Fibroblast of skin of left biceps (primary cell): ENCODE measurements around the gene MON1A.

Source experiments
- DNase-seq, 2 experiments: peaks; one replicate each; pipeline ENCODE4 v3.0.0-alpha.2; 2013; ENCODE audit warnings: low read depth in 2 of 2

The MON1A gene

DNA sequence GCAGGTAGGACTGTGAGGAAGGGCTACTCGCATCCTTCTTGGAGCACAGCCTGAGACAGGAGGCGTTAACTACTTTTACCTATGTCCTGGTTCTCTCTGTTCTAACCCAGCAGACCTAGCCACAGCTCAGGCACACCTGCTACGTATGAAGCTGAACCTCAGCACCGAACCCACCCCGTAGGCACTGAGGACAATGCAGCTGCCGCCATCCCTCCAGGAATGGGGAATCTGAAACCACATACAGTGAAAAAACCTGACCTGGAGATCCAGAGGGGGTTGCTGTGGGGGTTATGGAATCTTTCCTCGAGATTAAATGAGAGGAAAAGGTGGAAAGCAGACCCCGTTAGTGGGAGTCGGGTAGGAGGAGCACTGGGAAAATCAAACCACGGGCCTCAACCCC, 40.3 kb downstream of the MON1A start:
- DNase-seq: no peak

DNA sequence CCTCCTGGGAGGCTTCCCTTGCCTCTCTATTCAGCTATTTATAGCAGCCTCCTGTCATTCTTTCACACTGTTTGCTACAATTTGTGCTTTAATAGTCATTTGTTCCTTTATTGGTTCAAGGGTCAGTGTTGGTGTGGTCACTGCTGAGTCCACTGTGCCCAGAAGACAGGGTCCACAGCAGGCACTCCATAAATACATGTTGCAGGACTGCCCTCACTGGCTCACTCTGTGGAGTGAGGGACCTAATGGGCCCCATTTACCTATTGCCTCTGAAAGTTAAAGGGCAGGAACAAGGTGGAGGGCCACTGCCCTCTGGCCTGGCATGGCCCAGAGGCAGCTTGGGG, 42.7 kb downstream of the MON1A start:
- no peak for DNase-seq

DNA sequence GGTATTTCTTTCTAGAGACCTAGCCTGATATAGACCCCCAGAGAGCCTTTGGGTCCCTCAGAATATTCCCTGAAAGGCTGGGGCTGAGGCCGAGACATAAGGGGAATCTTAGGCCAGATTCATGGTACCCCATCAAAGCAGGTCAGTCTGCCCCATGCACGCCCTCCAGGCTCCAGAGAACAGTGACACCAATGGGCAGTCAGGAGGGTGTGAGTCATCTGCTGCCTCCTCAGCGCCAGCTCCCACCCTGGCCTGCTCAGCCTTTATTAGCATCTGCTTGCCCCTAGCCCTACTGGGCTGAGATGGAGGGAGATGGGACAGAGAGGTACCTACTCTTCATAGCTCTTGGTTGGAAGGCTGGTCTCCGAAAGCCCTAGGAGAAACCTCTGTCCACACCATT, 45.6 kb downstream of the MON1A start:
- no peak for DNase-seq

DNA sequence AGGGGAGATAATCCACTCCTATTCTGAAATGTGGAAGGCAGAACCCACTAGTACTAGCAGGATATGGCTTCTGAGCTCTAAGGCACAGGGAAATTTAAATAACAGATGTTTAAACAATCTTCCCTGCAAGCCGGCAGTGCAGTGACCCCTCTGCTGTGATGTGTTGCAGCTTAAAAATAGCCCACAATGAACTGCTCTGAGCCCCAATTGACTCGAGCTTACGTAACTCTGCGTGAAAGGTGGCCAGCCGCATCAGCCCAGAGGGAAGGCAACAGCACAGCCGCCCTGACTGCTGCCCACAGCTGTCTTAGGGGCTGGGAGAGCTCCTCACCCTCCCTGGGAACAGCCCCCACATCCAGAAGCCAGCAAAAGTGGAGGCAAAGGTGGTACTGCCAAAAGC, 47.4 kb downstream of the MON1A start:
- no peak for DNase-seq

DNA sequence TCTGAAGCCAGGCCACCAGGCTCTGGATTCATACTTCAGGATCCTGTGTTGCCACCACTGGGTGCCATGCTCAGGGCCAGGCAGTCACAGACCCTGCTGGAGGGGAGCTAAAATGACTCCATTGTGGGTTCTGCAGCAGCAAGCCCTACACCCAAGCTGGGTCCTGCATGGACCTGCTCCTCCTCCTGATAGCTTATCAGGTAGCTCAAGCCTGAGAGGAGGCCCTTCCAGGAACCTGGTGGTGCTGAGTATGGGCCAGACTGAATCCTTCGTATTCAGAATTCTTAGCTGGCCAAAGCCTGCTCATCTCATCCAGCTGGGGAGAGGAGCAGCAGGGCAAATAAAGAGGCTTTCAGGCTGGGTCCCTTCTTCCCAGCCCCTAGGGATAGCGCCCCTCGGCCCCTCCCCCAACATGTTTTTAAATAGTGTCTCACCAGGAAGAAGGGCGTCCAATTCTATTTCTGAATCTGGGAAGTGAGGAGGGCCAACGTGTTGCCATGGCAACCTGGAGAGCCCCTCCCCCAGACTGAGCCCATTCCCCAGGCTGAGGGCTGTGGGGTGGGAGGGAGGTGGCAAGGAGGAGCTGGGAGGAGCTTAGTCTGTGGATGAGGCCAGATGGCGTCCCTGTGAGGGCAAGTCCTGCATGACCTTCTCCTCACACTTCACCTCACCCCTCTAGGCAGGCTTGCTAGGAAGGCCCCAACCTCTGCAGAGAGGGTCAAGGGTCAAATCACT, 48.9 kb downstream of the MON1A start:
- DNase-seq: no peak

DNA sequence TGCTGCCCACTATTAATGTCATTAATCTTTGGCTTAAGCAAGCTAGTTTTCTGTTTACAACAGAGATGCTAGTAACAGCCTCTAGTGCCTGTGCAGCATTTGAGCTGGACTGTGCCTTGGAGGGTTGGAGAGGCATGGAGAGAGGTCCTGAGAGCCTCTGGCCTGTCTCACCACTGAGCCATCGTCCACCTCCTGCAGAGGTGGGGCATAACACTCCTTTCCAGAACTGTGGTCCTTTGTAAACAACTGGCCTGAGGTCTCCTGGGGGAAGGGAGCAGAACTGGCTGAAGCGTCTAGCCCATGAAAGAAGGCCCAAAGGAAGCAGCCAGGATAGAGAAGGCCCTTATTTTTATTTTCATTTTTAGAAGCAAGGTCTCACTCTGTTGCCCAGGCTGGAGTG, 49.9 kb downstream of the MON1A start:
- no peak for DNase-seq

DNA sequence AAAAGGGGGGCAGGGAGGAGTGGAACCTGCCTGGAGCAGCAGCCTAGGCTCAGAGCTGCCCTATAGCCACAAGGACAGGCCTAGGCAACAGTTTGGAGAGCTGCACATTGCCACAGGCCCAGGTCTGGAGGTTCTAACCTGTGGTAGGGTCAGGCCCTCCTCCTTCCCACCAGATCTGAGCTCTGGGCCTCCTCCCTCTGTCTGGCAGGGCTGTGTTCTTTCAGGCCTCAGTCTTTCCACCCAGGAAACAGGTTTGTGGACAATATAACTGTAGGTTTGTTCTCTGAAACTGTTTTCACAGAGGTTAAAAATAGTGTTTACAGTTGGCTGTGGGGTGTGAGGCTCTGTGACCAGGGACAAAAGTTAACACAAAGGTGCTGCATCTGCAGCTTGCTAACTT, 50.9 kb downstream of the MON1A start:
- no peak for DNase-seq

DNA sequence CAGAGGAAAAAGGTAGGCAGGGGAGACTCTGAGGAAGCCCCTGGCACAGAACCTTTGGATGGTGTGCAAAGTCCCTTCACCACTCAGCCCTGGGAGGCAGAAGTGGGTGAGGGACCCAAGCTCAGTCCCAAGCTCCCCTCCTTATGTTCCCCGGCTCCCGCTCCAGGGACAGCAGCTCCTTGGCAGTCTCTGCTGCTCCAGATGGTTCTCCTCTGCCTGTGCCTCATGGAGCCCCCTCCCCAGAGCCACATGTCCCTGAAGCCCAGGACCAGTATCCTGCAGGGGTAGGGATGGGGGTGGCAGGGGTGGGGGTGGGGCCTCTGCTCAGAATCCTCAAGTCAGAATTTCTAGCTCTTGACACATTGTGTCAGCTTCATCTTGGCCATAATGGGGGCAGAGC, 51.9 kb downstream of the MON1A start:
- DNase-seq: no peak

DNA sequence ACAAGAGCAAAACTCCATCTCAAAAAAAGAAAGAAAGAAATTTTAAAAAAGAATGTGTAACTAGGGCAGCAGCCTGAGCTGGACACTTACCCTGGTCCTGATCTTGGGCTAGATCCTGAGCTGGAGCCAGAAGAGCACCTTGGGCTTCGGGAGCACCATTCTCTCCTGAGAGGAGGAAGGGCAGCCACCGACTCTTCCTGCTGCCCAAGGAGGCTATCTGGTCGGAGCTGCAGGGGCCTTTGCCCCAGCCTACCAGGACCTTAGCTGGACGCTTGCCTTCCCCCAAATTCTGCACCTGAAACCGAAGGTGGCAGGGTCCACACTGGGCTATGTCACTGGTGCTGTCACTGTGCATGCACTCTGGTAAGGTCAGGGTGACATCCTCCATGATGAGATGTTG, 53.0 kb downstream of the MON1A start:
- DNase-seq: no peak

DNA sequence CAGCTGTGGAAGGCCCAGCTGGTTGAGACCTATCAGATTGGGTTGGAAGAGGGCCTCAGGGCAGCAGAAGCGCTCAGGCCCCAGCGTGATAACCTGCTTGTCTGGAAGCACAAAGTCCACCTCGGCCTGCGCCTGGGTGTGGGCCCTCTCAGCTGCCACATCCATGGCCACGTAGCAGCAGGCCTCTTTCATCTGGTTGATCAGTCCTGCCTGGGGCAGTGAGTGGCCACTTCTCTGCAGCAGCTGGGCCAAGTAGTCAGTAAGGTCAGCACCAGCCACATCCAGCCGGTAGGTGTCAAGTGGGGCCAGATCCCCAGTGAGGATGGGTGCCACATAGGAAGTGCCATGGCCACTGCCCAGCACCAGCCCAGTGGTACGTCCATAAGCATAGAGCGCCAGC, 56.0 kb downstream of the MON1A start:
- no peak for DNase-seq

DNA sequence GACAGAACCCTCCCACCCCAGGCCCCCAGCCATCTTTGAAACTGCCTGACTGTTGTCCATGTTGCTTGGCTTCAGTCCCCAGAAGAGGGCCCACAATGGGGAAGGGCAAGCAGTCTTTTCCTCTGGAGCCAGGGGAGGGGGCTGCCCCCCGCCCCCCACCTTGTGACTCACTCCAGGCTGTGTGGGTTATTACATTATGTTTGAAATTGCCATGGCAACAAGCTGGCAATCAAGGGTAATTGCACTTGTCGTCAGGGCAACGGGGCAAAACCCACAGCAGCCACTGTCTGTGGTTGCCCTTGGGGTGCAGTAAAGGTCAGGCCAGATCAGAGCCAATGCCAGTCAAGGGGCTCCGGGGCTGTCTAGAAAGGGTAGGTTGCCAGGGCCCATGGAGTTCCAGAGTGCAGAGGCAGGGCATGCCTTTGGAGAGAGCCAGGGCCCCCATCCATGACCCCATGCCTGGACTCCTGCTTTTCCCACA, 56.8 kb downstream of the MON1A start:
- no peak for DNase-seq

DNA sequence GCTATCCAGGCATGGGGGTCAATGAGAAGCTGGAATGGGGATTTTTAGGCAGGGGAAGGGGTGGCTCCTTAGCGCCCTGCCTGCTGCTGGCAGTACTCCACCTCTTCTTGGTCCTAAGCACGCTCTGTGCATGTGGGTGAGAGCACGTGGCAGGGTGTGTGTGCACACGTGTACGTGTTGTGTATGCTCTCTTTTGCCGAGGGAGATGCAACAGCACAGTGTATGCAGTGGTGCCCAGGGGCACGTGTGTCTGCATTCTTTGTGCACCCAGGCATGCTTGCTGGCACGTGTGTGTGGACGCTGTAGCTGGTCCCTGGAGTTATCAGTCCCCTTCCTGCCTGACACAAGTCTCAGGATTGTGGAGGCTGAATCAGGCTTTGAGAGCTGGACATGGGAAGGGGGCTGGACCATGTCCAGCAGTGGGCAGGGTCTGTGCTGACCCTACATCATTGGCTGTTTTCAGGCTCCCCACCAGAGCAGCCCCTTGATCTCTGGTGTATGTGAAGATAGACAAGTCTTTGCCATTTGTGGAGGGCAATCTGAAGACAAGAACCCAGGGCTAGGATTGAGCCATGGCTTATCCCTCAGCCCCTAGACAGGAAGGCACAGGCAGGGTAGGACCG, 58.0 kb downstream of the MON1A start:
- no peak for DNase-seq

DNA sequence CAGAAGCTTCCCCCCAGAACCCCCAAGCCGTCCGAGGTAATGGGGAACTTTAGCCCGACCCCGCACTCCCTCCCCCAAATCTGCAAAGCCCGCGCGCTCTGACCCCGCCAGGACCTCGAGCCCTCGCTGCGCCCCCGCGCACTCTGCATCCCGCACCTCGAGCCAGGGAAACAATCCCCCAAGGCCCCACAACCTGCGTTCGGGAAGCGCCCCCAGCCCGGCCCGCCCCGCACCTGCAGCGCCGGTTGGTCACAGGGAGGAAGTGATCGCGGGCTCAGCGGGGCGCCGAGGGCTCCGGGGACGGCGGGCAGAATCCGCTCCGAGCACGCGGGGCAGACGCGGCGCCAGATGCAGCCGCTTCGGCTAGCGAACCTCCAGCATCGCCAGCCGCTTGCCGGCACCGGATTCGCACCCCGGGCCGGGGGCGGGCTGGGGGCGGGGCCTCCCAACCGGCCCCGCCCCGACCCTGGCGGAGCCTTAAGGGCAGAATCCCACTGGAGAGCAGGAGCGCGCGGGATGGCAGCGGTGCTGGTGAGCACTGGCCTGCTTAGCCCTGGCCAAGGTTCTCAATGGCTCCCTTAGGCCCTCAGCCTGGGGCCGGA, 60.0 kb downstream of the MON1A start, which contains the start of gene CAMKV:
Gene CAMKV (minus strand): TSS at position 382 of the 602 bp plus-strand sequence. CDS start 7,518 bp downstream, outside the sequence.
- DNase-seq: no peak

DNA sequence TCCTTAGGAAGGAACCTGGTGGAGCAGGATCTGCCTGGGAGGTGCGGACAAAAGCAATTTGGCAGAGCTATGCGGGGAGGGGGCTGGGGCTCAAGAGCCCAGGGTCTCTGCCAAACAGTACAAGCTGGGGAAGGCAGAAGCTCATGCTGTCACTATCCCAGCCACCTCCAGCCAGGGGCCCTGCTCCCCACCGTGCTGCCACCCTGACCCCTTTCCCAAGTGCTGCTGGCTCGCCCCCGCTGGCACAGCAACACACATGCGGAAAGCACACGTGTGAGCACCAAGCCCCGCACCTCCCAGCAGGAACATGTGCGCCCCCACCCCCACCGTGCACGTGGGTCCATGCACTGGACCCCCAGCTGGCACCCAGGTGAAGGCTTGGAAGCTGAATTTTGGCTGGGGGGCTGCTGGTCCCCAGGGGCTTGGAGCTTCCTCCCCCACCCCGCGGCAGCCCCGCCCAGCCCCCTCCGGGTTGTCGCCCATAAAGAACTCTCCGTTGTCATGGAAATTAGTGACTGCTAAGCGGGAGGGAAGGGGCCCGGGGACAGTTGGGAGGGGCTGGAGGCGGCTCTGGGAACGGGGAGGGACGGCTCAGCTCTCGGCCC, 60.6 kb downstream of the MON1A start:
- DNase-seq: no peak

DNA sequence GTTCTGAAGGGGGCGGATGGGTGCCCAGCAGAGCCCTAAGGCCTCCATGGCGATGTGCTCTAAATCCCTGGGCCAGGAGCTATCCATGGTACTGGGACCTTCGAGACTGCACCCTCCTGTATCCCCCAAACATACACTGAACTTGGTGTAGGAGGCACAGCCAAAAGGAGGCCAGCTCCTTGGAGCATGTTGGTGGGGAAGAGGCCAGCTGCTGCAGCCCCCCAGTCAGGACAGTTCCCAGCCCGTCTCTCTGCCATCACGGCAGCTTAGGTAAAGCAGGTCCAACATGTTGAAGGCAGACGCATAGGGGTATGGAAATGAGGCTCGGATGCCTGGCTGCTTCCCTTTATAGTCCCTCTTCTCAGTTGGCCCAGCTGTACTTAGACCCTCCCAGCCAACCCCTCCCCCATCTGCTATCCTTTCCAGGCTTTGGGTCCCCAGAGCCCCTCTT, 61.7 kb downstream of the MON1A start:
- peak; percentile 2 to 6 for DNase-seq

DNA sequence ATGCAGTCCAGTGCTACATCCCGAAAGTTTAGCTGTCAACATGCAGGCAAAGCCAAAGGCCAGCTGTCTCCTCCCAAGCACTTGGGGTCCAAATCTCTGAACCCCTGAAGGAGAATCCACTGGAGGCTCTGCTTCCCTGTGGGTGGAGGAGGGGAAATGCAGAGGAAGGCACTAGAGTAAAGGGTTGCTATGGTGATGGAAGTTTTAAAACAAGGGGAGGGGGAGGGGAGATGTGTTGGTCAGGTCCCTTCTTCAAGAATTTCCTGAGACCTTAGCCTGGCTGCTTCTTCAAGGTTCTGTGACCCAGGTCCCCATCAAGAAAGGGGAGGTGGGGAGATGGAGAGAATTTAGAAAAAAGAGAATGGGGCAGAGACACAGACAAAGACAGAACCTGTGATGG, 62.2 kb downstream of the MON1A start:
- DNase-seq: no peak

DNA sequence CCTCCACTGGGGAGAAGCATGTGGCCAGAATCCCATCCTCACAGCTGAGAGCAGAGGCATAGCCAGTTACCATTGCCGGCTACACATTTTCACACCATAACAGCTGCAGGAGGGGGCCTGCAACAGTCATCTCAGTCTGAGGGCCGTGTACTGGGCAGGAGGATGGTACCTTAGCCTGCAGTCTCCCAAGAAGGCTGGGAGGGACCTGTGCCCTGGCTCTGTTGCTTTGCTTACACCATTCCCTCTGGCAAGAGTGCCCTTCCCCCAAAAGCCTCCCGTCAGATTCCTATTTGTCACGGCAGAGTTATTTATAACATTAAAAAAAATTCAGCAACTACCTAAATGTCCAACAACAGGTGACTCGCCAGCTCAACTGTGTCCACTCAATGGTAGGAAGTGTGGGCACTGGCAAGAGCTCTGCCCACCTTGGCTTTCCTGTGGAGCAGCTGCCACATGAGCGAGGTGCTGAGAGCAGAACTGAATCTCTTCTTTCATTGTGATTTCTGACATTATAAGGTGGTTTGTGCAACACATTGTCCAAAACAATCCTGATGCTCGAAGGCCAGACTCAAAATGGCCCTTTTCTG, 64.3 kb downstream of the MON1A start:
- no peak for DNase-seq

DNA sequence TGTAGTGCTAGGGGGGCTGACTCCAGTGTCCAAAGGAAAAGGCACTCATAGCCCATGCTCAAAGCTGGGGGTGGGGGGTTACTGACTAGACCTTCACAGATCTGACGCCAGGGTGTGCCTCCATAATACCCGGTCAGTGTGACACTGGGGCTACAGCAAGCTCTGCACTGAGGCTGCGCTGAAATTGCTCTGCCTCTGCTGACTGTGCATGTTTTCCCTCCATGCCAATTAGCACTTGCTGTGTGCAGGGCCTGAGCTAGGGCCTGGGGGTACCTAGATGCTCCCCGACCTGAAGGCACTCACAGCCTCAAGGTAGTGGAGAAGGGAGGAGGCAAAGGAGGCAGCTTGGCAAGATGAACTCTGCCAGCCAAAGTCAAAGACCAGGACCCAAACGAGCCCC, 65.1 kb downstream of the MON1A start:
- DNase-seq: no peak

DNA sequence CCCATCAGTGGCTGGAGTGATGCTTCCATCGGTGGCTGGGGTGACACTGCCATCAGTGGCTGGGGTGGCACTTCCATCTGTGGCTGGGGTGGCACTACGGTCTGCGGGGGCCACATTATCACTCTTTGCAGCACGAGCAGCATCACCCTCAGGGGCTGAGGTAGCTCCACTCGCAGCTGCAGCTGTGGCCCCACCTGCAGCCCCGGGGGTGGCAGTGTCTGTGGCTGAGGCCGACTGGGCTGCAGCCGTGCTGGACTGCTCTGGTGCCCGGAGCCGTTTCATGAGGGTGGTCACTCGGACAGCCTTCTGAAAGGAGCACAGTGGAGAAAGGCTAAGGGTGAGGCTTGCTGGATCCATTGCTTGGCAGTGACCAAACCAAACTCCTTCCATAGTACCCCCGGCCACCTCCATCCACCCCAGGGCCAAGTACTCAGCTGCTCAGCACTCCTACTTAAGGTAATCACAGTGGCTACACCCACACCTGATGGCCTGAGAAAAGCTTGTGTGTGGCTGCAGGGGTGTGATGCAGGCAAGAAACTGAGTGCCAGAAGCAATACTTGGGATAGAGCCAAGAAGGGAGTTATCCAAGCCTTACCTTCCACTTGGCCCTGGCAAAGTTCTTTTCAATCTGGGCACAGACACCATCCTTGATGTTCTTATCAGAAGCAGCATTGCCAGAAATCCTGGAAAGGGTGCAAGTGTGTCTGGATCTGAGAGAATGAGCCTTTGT, 69.9 kb downstream of the MON1A start:
- DNase-seq: no peak
